Fibroblast of skin of right biceps (primary cell): ENCODE results near the gene LITAF.

Source experiments
- DNase-seq: peaks from one replicate; pipeline ENCODE4 v3.0.0-alpha.2; 2013

The LITAF gene

DNA sequence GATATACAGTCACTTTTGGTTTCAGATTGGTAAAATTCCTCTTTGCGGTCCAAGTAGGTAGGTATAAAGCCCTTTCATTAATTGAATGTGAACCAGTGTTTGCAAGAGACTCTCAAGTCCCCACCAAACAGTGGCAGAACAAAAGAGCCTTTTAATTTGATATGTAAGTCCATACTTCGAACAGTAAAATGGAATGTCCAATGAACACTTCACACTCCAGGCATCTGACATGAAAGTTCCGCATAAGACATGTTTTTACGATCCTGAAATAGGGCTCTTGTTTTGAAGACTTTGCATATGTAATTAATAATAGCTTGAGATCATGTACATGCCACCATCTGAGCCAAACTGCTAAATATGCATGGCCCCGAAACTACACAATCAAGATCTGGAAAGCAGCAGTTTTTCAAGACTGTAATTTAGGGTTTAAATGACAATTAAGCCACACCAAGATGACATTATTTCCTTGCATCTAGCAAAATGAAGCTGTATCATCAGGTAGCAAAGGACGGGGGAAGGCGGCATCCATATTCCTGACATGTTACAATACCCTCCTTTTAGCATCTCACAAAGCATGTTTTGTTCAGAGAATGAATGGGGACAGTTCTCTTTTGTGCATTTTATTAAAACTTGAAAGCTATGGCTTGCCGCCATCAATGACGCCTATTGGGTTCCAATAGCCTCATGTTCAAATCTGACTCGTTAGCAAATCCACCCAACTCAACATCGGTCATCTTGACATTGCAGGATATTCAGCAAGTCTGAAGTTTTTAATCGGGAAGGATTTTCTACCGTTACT is 39.4 kb downstream of the LITAF start:
- DNase-seq: no peak

DNA sequence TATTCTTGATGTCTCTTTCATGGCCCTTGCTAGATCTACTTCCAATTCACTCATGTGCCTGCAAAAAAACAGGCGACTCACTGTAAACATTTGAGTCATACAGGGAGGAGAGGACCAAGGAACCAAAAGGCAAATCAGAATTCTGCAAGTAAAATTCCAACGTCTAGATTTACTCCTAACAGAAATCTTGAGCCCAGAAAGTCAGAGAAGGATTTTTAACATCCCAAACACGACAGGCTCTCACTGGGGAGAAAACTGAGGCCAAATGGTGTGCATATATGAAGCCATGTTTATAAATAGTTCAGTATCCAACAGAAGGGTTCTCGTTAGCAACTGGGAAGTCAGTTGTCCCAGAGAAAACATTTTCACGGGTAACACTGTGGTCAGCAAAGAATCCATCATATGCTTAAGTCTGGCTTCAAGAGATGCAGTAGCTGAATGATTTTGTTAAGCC is 40.1 kb downstream of the LITAF start:
- DNase-seq: peak; percentile 32

DNA sequence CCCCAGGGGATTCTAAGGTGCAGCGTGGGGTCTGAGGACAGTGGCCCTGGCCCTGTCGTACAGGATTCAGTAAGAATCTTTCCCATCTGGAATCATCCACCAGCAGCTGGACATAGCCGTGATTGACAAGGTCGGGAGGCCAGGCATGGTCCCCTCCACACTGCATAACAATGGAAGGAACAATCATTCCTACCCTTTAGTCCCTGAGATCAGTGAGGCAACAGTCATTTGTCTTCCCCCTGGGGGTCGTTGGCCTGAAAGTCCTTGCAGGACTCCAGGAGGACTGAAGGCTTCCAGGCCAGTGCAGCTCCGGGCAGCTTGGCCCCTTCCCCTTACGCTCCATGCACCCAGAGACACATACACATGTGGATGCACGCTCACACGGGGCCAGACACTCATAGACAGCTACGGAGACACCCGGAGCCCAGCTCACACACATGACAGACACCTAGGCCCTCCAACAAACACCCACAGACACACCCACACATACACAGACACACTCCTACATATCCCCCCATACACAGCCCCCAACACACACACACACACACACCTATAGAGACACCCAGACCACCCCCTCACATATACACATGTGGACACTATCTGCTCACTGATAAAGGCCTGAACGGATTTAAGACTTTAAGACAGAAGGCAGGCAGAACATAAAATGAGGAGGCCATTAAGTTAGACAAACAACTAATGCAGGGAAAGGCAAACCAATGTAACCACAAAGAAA is 42.9 kb downstream of the LITAF start:
- DNase-seq: no peak

DNA sequence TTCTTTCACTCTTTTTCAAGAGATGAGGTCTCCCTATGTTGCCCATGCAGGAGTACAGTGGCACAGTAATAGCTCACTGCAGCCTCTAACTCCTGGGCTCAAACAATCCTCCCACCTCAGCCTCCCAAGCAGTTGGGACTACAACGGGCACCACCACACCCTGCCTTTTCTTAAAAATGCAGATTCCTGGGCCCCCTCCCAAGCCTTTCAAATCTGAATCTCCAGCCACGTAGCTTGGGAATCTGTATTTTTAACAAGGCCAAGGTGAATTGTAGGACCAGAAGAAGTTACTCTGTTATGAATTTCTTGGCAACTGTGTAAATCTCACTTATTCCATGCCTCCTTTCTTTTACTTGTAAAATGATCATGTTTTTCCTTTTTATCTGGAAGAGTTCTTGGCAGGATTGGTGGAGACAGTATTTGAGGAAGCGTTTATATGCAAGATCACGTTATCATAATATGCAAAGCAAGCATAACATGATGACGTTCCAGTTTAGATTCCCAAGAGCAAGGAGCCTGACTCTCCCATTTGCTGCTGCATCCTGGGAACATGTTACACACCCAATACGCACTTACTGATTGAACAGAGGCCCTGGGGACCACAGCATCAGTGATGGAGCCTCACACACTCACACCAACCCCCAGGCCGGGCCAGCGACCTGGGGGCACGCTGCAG is 44.5 kb downstream of the LITAF start:
- DNase-seq: no peak

DNA sequence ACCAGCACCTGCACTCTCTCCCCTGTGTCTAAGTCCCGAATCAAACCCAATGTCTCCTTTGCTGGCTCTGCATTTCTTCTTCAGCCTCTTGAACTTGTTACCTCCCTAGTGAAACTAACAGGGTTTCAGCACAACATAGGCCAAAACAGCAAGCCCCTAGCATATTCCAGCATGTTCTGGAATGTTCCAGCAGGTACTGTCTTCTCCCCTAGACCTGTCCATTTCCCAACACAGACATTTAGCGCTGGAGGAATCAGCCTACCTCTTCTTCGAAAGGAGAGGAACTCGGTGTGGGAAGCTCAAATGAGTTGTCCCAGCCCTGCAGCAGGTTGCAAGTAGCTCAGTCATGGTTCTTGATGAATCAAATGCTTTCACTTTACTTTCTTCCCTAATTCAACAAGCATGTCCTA is 47.1 kb downstream of the LITAF start:
- DNase-seq: no peak

DNA sequence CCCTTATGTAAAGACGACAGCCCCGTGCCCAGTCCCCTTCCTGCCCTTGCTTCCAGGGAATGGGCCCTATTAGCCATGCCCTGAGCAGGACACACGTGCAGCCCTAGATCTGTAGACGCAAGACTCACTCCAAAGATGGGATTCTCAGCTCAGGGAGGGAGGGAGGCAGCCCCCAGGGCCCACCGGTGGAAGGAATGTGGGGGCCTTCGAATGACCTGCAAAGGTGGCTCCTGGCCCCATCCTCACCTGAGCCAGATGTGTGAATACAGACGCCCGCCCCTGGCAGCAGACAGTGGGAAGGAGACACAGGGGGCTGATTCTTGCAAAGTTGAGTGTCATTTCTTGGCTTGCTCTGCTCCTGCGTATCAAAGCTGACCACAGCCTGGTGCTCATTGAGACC is 47.8 kb downstream of the LITAF start:
- DNase-seq: no peak

DNA sequence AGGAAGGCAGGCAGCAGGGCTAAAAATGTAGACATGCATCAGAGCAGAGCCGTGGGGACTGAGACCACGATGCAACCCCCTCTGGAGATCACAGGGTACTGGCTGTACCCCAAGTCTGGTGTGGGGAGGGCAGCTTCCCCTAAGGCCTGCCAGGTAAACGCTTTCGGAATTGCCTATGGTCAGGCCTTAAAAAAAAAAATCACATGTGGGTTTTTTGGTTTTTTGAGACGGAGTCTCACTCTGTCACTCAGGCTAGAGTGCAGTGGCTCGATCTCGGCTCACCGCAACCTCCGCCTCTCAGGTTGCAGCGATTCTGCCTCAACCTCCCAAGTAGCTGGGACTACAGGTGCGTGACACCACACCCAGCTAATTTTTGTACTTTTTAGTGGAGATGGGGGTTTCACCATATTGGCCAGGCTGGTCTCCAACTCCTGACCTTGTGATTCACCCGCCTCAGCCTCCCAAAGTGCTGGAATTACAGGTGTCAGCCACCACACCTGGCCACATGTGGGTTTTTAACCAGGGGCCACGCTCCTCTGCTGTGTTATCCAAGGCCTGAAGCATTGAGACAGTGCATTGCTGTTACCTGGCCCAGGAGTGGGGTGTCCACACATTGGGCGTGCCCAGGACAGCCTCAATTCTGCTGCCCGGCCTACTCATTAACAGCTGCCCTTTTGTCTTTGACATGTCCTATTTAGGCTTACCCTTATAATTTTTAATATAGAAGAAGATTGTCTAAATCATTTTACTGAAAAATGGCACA is 50.4 kb downstream of the LITAF start:
- DNase-seq: no peak

DNA sequence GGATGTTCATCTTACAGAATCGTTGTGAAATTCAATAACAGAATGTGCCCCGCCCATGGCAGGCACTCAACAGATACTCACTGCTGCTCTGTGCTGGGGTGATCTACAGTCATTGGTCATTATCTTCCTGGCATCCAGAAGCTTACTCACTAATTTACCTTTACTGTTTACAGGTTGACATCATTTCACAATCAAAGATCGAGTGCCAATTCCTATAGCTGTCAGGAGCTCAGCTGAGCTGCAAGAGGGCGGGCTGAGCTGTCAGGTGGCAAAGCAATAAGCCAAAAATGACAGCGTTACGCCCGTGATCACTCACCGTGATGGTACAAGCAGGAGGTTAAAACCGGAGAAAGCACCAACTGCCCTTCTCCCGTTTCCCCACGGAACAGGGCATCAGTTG is 51.2 kb downstream of the LITAF start:
- no peak for DNase-seq

DNA sequence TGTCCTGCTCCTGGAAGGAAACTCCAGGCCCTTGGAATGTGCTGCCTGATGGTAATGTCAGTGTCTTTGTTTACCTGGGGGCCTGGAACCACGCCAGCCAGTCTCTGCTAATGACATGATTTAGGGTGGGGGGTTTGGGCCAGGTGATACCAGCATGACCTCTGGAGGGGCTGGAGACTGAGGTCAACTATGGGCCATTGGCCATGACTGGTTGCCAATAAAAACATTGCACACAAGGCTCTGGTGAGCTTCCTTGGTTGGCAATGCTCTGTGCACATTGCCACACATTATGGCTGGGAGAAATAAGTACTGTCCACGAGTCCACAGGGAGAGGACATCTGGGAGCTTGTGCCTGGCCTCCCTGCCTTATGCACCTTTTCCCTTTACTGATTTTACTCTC is 52.5 kb downstream of the LITAF start:
- no peak for DNase-seq

DNA sequence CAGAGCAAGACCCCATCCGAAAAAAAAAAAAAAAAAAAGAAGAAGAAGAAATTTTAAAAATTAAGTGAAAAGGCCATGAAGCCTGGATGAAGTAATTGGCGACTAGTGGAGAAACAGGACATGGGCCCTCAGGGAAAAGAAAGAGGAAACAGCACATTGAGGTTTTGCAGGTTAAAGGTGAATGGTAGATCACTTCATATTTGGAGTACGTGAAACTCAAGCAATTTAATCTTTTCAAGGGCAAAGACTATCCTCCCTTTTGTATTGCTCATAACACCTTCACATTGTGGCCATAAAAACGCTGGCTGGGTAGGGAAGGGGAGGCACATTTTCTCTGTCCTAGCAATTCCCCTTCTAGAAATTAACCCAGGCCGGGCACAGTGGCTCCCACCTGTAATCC is 53.1 kb downstream of the LITAF start:
- DNase-seq: no peak

DNA sequence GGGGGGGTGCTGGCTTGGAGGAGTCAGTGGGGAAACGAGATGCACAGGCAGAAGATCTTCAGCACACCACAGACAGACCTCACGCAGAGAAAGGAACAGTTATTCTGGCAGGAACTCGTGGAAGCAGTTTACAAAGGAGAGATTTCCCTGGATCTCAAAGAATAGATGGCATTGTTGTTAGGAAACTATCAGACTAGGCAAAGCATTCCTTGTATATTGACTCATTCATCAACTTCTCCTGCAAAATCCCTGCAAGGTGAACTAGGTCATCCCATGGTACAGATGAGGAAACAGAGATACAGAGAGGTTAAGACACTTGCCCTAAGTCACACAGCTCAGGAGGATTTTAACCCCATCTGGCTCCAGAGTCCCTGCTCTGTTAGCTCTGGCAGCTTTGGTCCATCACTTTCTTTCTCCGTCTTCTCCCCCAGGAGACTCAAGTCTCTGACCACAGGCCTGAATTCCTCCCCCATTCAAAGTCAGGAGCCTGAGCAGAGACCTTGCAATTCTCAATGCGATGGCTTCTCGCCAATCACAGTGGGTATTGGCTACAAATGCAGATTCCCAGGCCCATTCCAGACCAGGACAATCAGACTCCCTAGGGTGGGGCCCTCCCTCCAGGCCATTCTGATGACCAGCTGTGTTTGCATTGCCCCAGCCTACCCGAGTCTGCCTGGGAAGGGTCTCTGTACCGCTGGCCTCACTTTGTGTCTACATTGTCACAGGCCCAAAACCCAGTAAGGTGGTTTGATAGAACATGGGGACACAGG is 56.4 kb downstream of the LITAF start:
- DNase-seq: no peak

DNA sequence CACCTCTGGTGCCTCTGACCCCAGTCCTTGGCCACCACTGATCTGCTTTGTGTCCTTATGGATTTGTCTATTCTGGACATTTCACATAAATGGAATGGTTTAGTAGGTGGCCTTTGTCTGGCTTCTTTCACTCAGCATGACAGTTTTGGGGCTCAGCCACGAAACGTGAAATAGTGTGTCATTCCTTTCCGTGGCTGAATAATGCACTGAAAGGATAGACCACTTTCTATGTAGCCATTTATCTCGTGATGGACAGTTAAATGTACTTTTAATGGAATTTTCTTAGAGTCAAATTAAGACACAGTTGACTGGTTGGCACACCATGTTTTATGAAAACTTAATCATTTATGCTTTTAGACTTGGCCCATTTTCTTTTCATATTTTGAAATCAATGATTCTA is 57.4 kb downstream of the LITAF start:
- no peak for DNase-seq

DNA sequence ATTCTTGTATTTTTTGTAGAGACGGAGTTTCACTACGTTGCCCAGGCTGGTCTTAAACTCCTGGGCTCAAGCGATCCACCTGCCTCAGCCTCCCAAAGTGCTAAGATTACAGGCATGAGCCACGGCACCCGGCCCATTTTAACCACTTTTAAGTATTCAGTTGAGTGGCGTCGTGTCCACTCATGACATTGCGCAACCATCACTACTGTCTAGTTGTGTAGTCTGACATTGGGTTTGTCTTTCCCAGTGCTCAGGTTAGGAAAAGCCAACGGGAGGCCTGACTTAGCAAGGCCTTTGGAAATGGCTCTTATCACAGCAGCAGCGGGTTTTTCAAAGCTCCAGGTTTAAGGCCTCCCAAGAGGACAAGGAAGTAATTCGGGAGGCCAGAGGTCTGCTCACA is 58.7 kb downstream of the LITAF start:
- DNase-seq: no peak

DNA sequence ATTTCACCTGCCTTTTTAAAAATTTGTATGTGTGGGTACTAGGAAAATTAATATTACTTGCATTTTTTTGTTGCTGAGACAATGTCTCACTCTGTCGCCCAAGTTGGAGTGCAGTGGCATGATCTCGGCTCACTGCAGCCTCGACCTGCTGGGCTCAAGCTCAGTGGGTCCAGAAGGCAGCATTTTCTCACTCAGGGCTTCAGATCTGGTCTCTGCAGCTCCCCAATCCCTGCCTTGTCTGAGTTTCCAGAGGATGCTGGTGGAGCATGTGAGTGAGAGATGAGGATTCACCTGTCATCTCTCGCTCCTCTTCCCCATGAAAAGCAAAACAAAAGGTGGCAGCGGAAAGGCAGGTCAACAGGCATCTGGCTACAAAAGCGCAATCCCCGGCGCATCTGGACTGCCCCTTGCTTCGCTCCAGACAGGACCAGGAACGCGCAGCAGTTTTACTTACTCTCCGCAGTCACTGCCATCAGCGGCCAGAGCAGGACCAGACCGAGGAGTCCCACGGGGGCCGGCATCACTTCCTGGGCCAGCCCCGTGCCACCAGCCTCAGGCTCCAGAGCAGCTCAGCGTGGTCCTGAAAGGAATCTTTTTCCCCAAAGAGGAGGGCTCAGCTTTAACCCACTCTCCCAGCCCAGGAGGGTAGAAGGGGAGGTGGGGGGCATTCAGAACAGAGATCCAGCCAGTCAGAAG is 59.9 kb downstream of the LITAF start:
- no peak for DNase-seq

DNA sequence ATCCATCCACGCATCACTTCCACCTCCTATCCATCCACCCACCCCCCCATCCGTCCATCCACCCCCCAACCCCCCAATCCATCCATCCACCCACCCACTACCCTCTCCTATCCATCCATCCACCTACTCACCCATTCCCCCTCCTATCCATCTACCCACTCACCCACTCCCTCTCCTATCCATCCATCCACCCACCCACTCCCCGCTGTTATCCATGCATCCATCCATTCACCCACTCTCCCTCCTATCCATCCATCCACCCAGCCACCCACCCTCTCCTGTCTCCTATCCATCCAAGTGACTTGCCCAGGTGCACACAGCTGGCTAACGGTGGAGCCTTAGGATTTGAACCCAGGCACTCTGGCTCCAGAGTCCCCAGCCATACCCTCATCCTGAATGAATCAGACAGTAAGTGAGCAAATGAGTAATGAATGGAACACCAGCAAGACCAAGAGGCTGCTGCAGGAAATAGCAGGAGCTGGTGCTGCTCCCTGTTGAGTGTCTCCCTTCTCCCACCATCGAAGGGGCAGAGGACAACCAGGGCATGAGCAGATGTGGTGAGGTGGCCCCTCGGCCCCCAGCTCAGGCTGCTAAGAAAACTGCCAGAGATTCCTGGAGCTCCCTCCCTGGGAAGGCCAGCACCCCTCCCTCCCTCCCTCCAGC is 62.5 kb downstream of the LITAF start:
- no peak for DNase-seq

DNA sequence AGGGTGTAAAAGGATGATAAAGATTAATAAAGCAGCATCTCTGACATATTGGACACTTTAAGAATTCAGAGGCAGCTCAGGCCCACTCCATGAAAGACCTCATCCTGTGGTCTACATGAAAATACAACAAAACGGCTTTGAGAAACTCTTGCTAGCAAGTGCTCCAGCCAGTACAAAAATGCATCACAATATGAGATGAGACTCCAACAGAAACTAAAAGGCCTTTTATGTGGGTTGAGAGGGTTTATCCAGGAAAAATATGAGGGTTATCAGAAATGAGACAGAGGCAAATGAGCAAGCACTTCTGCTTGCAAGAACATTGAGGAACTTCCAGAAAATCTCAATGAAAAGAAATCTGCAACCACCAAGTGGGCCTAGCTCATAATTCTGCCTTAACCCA is 65.7 kb downstream of the LITAF start:
- DNase-seq: no peak

DNA sequence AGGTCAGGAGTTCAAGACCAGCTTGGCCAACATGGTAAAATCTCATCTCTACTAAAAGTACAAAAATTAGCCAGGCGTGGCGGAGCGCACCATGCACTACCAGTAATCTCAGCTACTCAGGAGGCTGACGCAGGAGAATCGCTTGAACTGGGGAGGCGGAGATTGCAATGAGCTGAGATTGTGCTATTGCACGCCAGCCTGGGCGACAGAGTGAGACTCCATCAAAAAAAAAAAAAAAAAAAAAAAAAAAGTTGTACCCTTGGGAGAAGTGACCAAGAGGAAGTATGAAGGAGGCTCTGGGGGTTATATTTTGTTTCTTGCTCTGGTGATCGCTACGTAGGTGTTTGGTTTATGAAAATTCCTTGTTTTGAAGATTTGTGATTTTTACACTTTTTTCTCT is 66.3 kb downstream of the LITAF start:
- DNase-seq: no peak

DNA sequence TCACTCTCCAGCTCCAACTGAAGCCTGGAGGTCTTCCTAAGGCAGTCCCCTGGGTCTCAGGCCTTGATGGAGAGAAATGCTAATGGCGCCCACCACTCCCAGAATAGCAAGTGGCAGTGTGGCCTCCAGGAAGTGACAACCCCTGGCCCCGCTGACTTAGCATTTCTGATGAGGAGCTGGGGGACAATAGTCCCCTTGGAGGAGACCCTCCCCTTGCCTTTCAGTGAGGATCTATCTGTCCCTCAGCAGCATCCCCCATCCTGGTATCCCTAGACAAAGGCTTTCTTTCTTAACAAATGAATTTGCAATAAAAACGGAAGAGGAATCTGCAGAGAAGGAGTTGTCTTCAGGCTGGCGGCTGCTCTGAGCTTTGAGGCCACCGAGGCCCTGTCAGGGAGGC is 68.8 kb downstream of the LITAF start:
- DNase-seq: no peak

DNA sequence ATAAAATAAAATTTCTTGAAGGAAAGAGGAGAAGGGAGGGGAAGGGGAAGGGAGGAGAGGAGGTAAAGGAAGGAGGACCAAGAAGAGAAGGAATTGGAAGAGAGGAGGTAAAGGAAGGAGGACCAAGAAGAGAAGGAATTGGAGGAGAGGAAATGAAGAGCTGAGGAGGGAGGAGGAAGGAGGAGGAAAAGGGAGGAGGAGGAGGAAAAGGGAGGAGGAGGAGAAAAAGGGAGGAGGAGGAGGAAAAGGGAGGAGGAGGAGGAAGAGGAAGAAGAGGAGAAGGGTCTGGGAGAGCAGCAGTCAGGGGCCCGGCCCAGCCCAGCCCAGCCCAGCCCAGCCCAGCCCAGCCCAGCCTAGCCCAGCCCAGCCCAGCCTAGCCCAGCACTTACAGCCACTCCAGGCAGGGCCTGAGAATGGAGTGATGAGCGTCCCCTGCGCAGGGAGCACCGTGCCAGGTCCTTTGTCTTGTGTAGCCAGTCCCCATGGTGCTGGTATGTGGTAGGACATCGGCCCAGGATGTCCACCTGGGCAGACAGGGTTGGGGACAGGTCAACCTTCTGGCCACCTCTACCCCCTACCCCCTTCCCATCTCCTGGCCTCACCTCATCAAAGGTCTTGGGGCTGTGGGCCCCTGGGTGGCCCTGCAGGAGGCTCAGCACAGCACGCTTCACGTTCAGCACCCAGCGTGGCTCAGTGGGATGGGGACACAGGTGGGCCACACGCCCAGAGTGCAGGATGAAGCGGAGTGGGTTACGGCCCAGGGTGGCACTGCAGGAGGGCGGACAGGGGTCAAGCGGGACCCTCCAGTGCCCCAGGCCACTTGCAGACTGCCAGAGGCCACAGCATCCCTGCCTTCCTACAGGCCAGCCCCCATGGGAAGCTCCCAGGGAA is 70.9 kb downstream of the LITAF start:
- DNase-seq: no peak

DNA sequence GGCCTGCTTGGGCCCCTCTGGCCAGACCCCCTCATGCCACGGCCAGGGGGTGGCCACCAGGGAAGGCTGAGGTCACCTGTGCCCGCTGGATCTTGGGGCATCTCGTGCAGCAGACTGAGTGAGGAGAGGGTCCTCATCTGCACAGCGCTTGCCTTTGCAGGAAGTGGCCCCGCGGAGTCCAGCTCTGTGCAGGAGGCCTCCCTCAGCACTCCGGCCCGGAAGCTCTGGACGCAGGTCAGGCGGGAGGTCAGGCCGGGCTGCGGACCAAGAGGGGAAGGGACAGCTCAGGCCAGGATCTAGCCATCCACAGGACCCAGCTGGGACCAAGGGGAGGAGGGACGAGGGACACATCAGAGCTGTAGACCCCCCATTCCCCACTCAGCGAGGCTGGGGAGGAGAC is 72.4 kb downstream of the LITAF start:
- DNase-seq: no peak
